Measurements from ENCODE around the gene YWHAE.
A peak's percentile ranks its signal among the peaks of the same experiment; 100 is the strongest.
"Not testable (repeated sequence)": the region's sequence is repeated elsewhere in the genome, so short reads cannot be mapped to it uniquely, and the experiment has no call there.

The YWHAE gene

GRCh38 chr17:1399679-1400512 lies at the start of gene YWHAE:
Gene YWHAE, minus strand, starts transcription at chr17:1400222. Its CDS starts 112 bp downstream, at chr17:1400110.
- DNase-seq: peak; percentile 18 to 75

- no peak for DNase-seq
Measured at GRCh38 chr17:1449412-1449967, 49.5 kb upstream of the YWHAE start.

GRCh38 chr17:1447052-1447451 lies 47.0 kb upstream of the YWHAE start:
- no peak for DNase-seq

GRCh38 chr17:1446201-1446600 lies 46.2 kb upstream of the YWHAE start:
- no peak for DNase-seq

GRCh38 chr17:1445695-1446094 lies 45.7 kb upstream of the YWHAE start:
- DNase-seq: not testable (repeated sequence)

GRCh38 chr17:1442721-1443120 lies 42.7 kb upstream of the YWHAE start:
- DNase-seq: not testable (repeated sequence)

- no peak for DNase-seq
Measured at GRCh38 chr17:1442187-1442586, 42.2 kb upstream of the YWHAE start.

- DNase-seq: no peak
Measured at GRCh38 chr17:1440921-1441320, 40.9 kb upstream of the YWHAE start.

- DNase-seq: no peak
Measured at GRCh38 chr17:1438593-1439083, 38.6 kb upstream of the YWHAE start.

GRCh38 chr17:1435326-1435725 lies 35.3 kb upstream of the YWHAE start:
- DNase-seq: no peak

GRCh38 chr17:1434150-1434549 lies 34.1 kb upstream of the YWHAE start:
- DNase-seq: no peak

- DNase-seq: no peak
Measured at GRCh38 chr17:1431631-1432104, 31.6 kb upstream of the YWHAE start.

GRCh38 chr17:1423456-1424135 lies 23.6 kb upstream of the YWHAE start:
- DNase-seq: no peak

GRCh38 chr17:1422885-1423284 lies 22.9 kb upstream of the YWHAE start:
- DNase-seq: no peak

- DNase-seq: no peak
Measured at GRCh38 chr17:1421470-1421869, 21.4 kb upstream of the YWHAE start.

- DNase-seq: no peak
Measured at GRCh38 chr17:1420981-1421380, 21.0 kb upstream of the YWHAE start.

- no peak for DNase-seq
Measured at GRCh38 chr17:1420163-1420562, 20.1 kb upstream of the YWHAE start.

- not testable (repeated sequence) for DNase-seq
Measured at GRCh38 chr17:1418476-1418875, 18.5 kb upstream of the YWHAE start.

- DNase-seq: no peak
Measured at GRCh38 chr17:1416414-1416813, 16.4 kb upstream of the YWHAE start.

- DNase-seq: no peak
Measured at GRCh38 chr17:1414634-1415033, 14.6 kb upstream of the YWHAE start.

GRCh38 chr17:1414001-1414574 lies 14.1 kb upstream of the YWHAE start:
- DNase-seq: no peak

GRCh38 chr17:1413281-1413791 lies 13.3 kb upstream of the YWHAE start:
- DNase-seq: no peak
